ENCODE results near the gene BABAM2. TPM values are rescaled to one million over a fixed set of nuclear protein-coding genes. Genes with fewer than 3 reads are reported as not detected.

The BABAM2 gene
- total and polyA plus RNA-seq, 2 of the 4 experiments (the other 2 are of a cell fraction), result 20.9 to 23.1 TPM

DNA sequence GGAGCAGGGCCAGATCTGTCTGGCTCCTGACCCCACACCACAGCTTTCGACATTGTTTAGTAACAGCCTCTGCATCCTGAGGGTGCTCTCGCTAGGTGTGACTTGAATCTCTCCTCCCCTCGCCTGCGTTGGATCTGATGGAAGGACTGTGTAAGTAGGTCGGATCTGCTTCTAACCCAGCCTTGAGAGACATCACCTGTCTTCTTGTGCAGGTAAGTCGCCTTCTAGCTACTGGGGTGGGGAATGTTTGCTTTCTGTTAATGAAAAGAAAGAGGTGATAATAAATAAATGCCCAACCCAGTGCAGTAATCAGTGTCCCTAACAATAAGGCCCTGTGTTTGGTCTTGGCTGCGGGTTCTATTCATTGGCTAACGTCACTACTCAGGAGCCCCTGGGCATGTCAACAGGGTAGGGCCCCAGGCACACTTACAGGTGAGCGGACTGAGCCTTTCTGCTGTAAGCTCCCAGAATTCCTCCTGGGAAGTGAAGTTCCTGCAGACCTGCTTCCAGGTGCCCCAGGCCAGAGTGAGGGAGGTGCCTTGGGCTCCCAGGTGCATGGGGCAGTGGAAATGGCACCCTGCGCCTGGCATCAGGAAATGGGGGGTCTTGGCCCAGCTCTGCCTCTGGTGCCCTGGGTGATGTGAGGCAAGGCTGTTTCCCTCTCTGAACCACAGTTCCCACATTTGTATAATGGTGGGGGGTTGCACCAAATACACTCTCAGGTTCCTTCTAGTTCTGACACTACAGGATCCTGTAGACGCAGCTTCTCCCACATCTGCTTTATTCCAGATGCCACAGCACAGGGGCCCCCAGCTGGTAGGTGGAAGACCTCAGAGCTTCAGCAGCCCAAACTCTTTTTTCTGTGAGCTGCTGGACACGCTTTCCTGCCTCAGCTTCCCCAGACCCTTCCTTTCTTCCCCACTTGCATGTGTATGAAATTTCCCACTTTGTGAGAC, 491.0 kb downstream of the BABAM2 start (continued):
- TF ChIP-seq, protein P1, sequence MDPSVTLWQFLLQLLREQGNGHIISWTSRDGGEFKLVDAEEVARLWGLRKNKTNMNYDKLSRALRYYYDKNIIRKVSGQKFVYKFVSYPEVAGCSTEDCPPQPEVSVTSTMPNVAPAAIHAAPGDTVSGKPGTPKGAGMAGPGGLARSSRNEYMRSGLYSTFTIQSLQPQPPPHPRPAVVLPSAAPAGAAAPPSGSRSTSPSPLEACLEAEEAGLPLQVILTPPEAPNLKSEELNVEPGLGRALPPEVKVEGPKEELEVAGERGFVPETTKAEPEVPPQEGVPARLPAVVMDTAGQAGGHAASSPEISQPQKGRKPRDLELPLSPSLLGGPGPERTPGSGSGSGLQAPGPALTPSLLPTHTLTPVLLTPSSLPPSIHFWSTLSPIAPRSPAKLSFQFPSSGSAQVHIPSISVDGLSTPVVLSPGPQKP (IDR thresholded peaks at IDR 0.05; ENCODE audit: borderline replicate concordance, low read depth, low read length), result no peak

DNA sequence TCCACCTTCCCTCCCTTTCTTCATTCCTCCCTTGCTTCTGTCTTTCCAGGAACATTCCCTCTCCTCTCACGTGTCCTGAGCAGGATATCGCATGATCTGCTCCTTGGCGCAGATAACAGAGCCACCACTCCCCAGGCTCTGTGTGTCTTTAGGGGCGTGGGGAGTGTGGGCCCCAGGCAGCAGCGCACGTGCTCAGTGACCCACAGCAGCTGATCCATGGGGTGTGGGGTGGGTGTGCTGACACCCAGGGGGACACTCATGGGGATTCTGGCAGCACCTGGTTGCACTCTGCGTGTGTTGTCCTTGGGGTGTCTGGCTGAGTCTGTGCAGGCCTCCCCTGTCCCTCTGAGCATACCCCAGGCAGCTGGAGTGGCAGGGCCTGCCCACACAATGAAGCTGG, 492.2 kb downstream of the BABAM2 start:
- no TSS peak for BruUV-seq (replicated peaks)
- Histone ChIP-seq H3K14ac (replicated peaks; ENCODE audit: low read depth, low read length) (no peak overlapping the region; the same call in 1 of the 2 replicates), H3K79me1 (ENCODE audit: low read depth in 1 of 2, low read length in 2 of 2) (no peaks in the 10 kb centered on the region), H3K9ac (ENCODE audit: low read depth, low read length) (no peak overlapping the region), H2AFZ (replicated peaks; ENCODE audit: low read length, poor library complexity) (peak overlapping the region; percentile 33), H2BK20ac (ENCODE audit: low read depth, low read length) (no peak overlapping the region), H3K9me3 (ENCODE audit: control insufficient read depth, insufficient read depth, low read length) (no peaks in the 10 kb centered on the region), H3K4ac (ENCODE audit: low read depth, low read length) (peak overlapping the region; percentile 13; the same call in 1 of the 2 replicates), H3K56ac (ENCODE audit: extremely low read depth, insufficient read depth, low read length) (no peak overlapping the region), H3K27me3 (ENCODE audit: control insufficient read depth, insufficient read depth, low read length) (peaks cover 4% of the 10 kb centered on the region; the same call in 1 of the 2 replicates), H3K9me1 (ENCODE audit: insufficient read depth, low read length) (peaks cover 12% of the 10 kb centered on the region), H3K4me3 (ENCODE audit: insufficient read depth, low read depth, low read length) (no peak overlapping the region), H4K8ac (ENCODE audit: low read depth in 2 of 2, low read length in 2 of 2) (no peak overlapping the region), H3K18ac (ENCODE audit: low read depth, low read length) (no peak overlapping the region), H2BK5ac (ENCODE audit: low read depth, low read length, poor library complexity, severe bottlenecking) (no peak overlapping the region), H2AK5ac (ENCODE audit: low read depth, low read length) (no peak overlapping the region; the same call in 1 of the 2 replicates), H4K5ac (ENCODE audit: low read depth, low read length) (no peak overlapping the region), H3K36me3 (ENCODE audit: control insufficient read depth, insufficient read depth, low read length) (no peaks in the 10 kb centered on the region), H3K4me1 (ENCODE audit: control insufficient read depth, insufficient read depth, low read length) (peaks cover 6% of the 10 kb centered on the region), H3K27ac (ENCODE audit: insufficient read depth, low read length) (no peak overlapping the region), H3K23ac (ENCODE audit: low read depth, low read length) (no peak overlapping the region), H4K20me1 (ENCODE audit: insufficient read depth, low read length) (no peaks in the 10 kb centered on the region), H2BK15ac (ENCODE audit: low read depth, low read length) (no peak overlapping the region), H4K91ac (ENCODE audit: insufficient read depth, low read depth, low read length) (no peak overlapping the region), H3K4me2 (ENCODE audit: low read depth, low read length) (no peak overlapping the region), H2AK9ac (replicated peaks; ENCODE audit: low read depth, low read length, poor library complexity) (no peak overlapping the region), H2BK120ac (ENCODE audit: low read depth, low read length) (no peak overlapping the region; the same call in 1 of the 2 replicates)
- ATAC-seq (ENCODE audit: low read depth) (no peak), DNase-seq (no peak)
- in situ Hi-C loops (cut with MboI; ENCODE audit: low sequenced_read_pairs) (no loop called here), dilution Hi-C loops (cut with HindIII; ENCODE audit: low sequenced_read_pairs, unreplicated experiment) (no loop called here), intact Hi-C loops (cut with micrococcal nuclease) (no loop called here)
- POLR2A ChIA-PET (ENCODE audit: unreplicated experiment), result no interaction called here
- no peak for TF ChIP-seq CHD1 (IDR thresholded peaks at IDR 0.05; ENCODE audit: low read depth, low read length)
- no peak for TF ChIP-seq CEBPB (IDR thresholded peaks at IDR 0.05; ENCODE audit: low read depth, low read length)
- no peak for TF ChIP-seq BHLHE40 (IDR thresholded peaks at IDR 0.05; ENCODE audit: low read depth, low read length)
- TF ChIP-seq FOS (IDR thresholded peaks at IDR 0.05; ENCODE audit: low read depth, low read length), result no peak
- TF ChIP-seq, protein P2, sequence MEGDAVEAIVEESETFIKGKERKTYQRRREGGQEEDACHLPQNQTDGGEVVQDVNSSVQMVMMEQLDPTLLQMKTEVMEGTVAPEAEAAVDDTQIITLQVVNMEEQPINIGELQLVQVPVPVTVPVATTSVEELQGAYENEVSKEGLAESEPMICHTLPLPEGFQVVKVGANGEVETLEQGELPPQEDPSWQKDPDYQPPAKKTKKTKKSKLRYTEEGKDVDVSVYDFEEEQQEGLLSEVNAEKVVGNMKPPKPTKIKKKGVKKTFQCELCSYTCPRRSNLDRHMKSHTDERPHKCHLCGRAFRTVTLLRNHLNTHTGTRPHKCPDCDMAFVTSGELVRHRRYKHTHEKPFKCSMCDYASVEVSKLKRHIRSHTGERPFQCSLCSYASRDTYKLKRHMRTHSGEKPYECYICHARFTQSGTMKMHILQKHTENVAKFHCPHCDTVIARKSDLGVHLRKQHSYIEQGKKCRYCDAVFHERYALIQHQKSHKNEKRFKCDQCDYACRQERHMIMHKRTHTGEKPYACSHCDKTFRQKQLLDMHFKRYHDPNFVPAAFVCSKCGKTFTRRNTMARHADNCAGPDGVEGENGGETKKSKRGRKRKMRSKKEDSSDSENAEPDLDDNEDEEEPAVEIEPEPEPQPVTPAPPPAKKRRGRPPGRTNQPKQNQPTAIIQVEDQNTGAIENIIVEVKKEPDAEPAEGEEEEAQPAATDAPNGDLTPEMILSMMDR (conservative IDR thresholded peaks at IDR 0.05; ENCODE audit: low read depth, low read length), result no peak
- TF ChIP-seq, protein P1 (IDR thresholded peaks at IDR 0.05; ENCODE audit: borderline replicate concordance, low read depth, low read length), result no peak
- no peak for TF ChIP-seq MAZ (IDR thresholded peaks at IDR 0.05; ENCODE audit: borderline replicate concordance, low read depth, low read length)
- no peak for TF ChIP-seq RFX5 (IDR thresholded peaks at IDR 0.05; ENCODE audit: low read depth, low read length)
- TF ChIP-seq RAD21 (IDR thresholded peaks at IDR 0.05; ENCODE audit: low read length), result no peak
- no peak for TF ChIP-seq NFE2L2 (IDR thresholded peaks at IDR 0.05; ENCODE audit: low read depth, low read length)
- no peak for TF ChIP-seq POLR2A (IDR thresholded peaks at IDR 0.05; ENCODE audit: low read depth, low read length)
- TF ChIP-seq MXI1 (IDR thresholded peaks at IDR 0.05; ENCODE audit: borderline replicate concordance, low read depth, low read length), result no peak
- 86% methylated on average over 1 of the region's 7 CpGs; no CpG with 5 or more reads in 1 of the 2 experiments for WGBS, 2 experiments (ENCODE audit: extremely low coverage in 2 of 2, insufficient read length in 1 of 2)
- CTCF ChIA-PET, result no interaction called here
